K562 (cell line): ENCODE data around the gene SPATA3. TPM values are rescaled to one million over a fixed set of nuclear protein-coding genes. Genes with fewer than 3 reads are reported as not detected.

ENCODE experiments used
- ATAC-seq: fragments of 200-7000 bp; cut with Tn5 transposase; 3 replicates; pipeline ENCODE4 v1.9.1; 2020; ENCODE audit warnings: moderate library complexity
- BruUV-seq: library from RNA; stranded (reverse); fragments of 400-500 nt; replicated peaks from 2 replicates; lab custom pipeline; 2021; lab: Mats Ljungman, UMichigan
- CTCF ChIA-PET: fragments of 300-600 bp; formaldehyde crosslinking; extraction: SDS; loops from one replicate; lab custom pipeline; 2021; ENCODE audit warnings: low intra/inter-chr PET ratio; lab: Yijun Ruan, JAX
- POLR2A ChIA-PET: fragments of 300-600, 350-650 bp; sonication (Branson Sonifier 250); formaldehyde crosslinking; extraction: SDS; loops from one replicate; lab custom pipeline; 2021; ENCODE audit warnings: antibody characterized with exemption, inconsistent platforms; lab: Yijun Ruan, JAX
- DNase-seq, 4 experiments: peaks; one replicate each; pipeline versions ENCODE4 v3.0.0 to v3.0.0-alpha.2; 2011 to 2018; ENCODE audit warnings: low spot score in 3 of 4, mixed read lengths in 3 of 4; ENCODE audit errors: extremely low read depth in 1 of 4
- FAIRE-seq: peaks from 2 replicates; lab custom pipeline; 2011; peaks lifted over from hg19 to GRCh38; lab: Jason Lieb, UNC
- H2AFZ ChIP-seq: 2 replicates; pipeline ENCODE4 v1.6.0; 2011; ENCODE audit warnings: low read depth, low read length, control low read depth, inconsistent platforms
- H3K27ac ChIP-seq: fragments of 200-600 bp; 3 replicates; pipeline ENCODE4 v1.8.0; 2011; ENCODE audit warnings: low read depth, mild to moderate bottlenecking, control low read depth, inconsistent platforms, low read length, moderate library complexity, mixed read lengths; ENCODE audit errors: extremely low read depth
- H3K27me3 ChIP-seq, 2 experiments: fragments of 300-600 bp in 1 of 2; 2 replicates in 1 of 2; 3 replicates in 1 of 2; pipeline versions ENCODE4 v1.6.0 to v1.8.0; 2011; ENCODE audit warnings: inconsistent platforms in 2 of 2, low read length in 2 of 2, mild to moderate bottlenecking in 1 of 2, mixed read lengths in 1 of 2, moderate library complexity in 1 of 2; ENCODE audit not compliant: control insufficient read depth in 2 of 2, insufficient read depth in 2 of 2
- H3K36me3 ChIP-seq: fragments of 300-600 bp; 3 replicates; pipeline ENCODE4 v1.8.0; 2011; ENCODE audit warnings: mild to moderate bottlenecking, low read length, inconsistent platforms; ENCODE audit not compliant: control insufficient read depth, insufficient read depth
- H3K4me1 ChIP-seq, 2 experiments: fragments of 200-600 bp in 1 of 2; replicated peaks in 1 of 2; 2 replicates in 1 of 2; 3 replicates in 1 of 2; pipeline versions ENCODE4 v1.5.1 to v1.8.0; 2011; ENCODE audit warnings: inconsistent platforms in 2 of 2, low read length in 2 of 2, mild to moderate bottlenecking in 1 of 2, mixed read lengths in 1 of 2, moderate library complexity in 1 of 2; ENCODE audit not compliant: control insufficient read depth in 2 of 2, insufficient read depth in 2 of 2
- H3K4me2 ChIP-seq: 2 replicates; pipeline ENCODE4 v1.6.1; 2011; ENCODE audit warnings: low read length, control low read depth, inconsistent platforms, mixed read lengths; ENCODE audit not compliant: insufficient read depth
- H3K4me3 ChIP-seq: fragments of 200-600 bp; sonication (generic), shearing (Covaris generic); 2 replicates; pipeline ENCODE4 v1.5.1; 2016; ENCODE audit warnings: control low read depth, inconsistent platforms
- H3K79me2 ChIP-seq: fragments of 200-600 bp; 3 replicates; pipeline ENCODE4 v1.8.0; 2011; ENCODE audit warnings: low read length, inconsistent platforms; ENCODE audit not compliant: control insufficient read depth, insufficient read depth
- H3K9ac ChIP-seq, 2 experiments: 2 replicates each; pipeline versions ENCODE4 v1.6.0 to v1.6.1; 2011; ENCODE audit warnings: low read depth in 2 of 2, low read length in 2 of 2, control low read depth in 1 of 2, inconsistent platforms in 1 of 2, mild to moderate bottlenecking in 1 of 2, mixed read lengths in 1 of 2; ENCODE audit not compliant: insufficient read depth in 1 of 2
- H3K9me1 ChIP-seq: one replicate; pipeline ENCODE4 v1.6.0; 2011; ENCODE audit warnings: inconsistent platforms, mild to moderate bottlenecking, low read length, moderate library complexity; ENCODE audit not compliant: control insufficient read depth, insufficient read depth
- H3K9me3 ChIP-seq: replicated peaks from 2 replicates; pipeline ENCODE4 v1.5.1; 2011; ENCODE audit warnings: low read depth, low read length, inconsistent platforms; ENCODE audit not compliant: control insufficient read depth, insufficient read depth
- H4K20me1 ChIP-seq: replicated peaks from 2 replicates; pipeline ENCODE4 v1.6.1; 2011; ENCODE audit warnings: low read length, inconsistent platforms, mixed read lengths; ENCODE audit not compliant: control insufficient read depth, insufficient read depth
- BACH1 ChIP-seq: fragments of 200-800 bp; sonication (Bioruptor generic); IDR thresholded peaks from 2 replicates; pipeline ENCODE4 v1.6.1; 2016; ENCODE audit warnings: missing genetic modification characterization, missing compliant biosample characterization
- HES1 ChIP-seq: fragments of 450-650 bp; IDR thresholded peaks from 2 replicates; pipeline ENCODE4 v1.6.1; 2016; ENCODE audit warnings: low read depth, mild to moderate bottlenecking, moderate library complexity
- MYC ChIP-seq, 2 experiments: fragments of 250-450 bp in 1 of 2; sonication (Bioruptor Pico) in 1 of 2; IDR thresholded peaks; 2 replicates each; pipeline versions ENCODE4 v1.5.1 to v1.6.1; 2012 to 2021; ENCODE audit warnings: low read depth in 2 of 2, borderline replicate concordance in 1 of 2, improper control_type of control experiment in 1 of 2, low read length in 1 of 2, mild to moderate bottlenecking in 1 of 2, moderate library complexity in 1 of 2
- PTRF ChIP-seq: fragments of 450-650 bp; IDR thresholded peaks from 2 replicates; pipeline ENCODE4 v1.6.1; 2016; ENCODE audit warnings: mild to moderate bottlenecking, missing genetic modification characterization, missing compliant biosample characterization
- SAFB ChIP-seq: fragments of 200-400 bp; formaldehyde crosslinking; IDR thresholded peaks from 2 replicates; pipeline ENCODE4 v1.6.1; 2017; ENCODE audit warnings: low read depth, low read length, borderline replicate concordance
- TCF7 ChIP-seq: sonication (generic); IDR thresholded peaks from 2 replicates; pipeline ENCODE4 v1.6.1; 2016; ENCODE audit warnings: antibody characterized with exemption, borderline replicate concordance
- USF2 ChIP-seq: sonication (generic); formaldehyde crosslinking; IDR thresholded peaks from 2 replicates; pipeline ENCODE4 v1.5.0; 2020; ENCODE audit warnings: missing genetic modification reagents
- ZEB2 ChIP-seq: fragments of 450-650 bp; IDR thresholded peaks from 2 replicates; pipeline ENCODE4 v1.6.1; 2016
- ZNF12 ChIP-seq: sonication (generic); formaldehyde crosslinking; IDR thresholded peaks from 2 replicates; pipeline ENCODE4 v1.4.0; 2020; ENCODE audit warnings: mild to moderate bottlenecking, missing genetic modification reagents
- ZNF584 ChIP-seq: fragments of 200-800 bp; sonication (Bioruptor generic); IDR thresholded peaks from 2 replicates; pipeline ENCODE4 v1.6.1; 2016; ENCODE audit warnings: low read depth, mild to moderate bottlenecking, missing genetic modification characterization, missing compliant biosample characterization
- WGBS: fragments of 100-300 bp; shearing (Covaris generic); methylation state at CpG from one replicate; pipeline ENCODE4 v1.1.6; 2016; ENCODE audit warnings: low coverage, mixed read lengths; ENCODE audit not compliant: insufficient coverage; ENCODE audit errors: missing lambda C conversion rate; 5-methylcytosine and 5-hydroxymethylcytosine counted together
- in situ Hi-C: fragments of 300-500 bp; cut with MboI; formaldehyde crosslinking; loops from 4 replicates; pipeline ENCODE4 v1.15.0; 2018; ENCODE audit warnings: inconsistent platforms, mixed read lengths
- intact Hi-C: fragments of 100-400 bp; cut with micrococcal nuclease; formaldehyde crosslinking; loops from 2 replicates; pipeline ENCODE4 v1.14.2; 2022
- polyA plus RNA-seq, 8 experiments: library from polyadenylated mRNA; depleted of rRNA in 4 of 8; stranded (reverse) in 5 of 8; unstranded in 3 of 8; fragments of >200 nt; fragmentation: Nextera tagmentation in 2 of 8; fragmentation: Illumina TruSeq in 1 of 8; extraction: Ambion mirVana in 2 of 8; extraction: Trizol in 1 of 8; gene quantifications; 2 replicates each; pipeline versions ENCODE4 v1.2.1 to v1.2.3, GENCODE V29; 2011 to 2014; ENCODE audit warnings: inconsistent platforms in 1 of 8, missing spikeins in 1 of 8
- total RNA-seq, 7 experiments: library from RNA; depleted of rRNA in 6 of 7; stranded (reverse); fragments of >200 nt in 6 of 7; fragmentation: Illumina TruSeq in 2 of 7; extraction: Trizol in 2 of 7; gene quantifications; 2 replicates each; pipeline versions ENCODE4 v1.2.1 to v1.2.3, GENCODE V29; 2011 to 2021; ENCODE audit warnings: low replicate concordance in 1 of 7
- TF ChIP-seq, protein P1 (sequence below): fragments of 250-450 bp; sonication (Bioruptor Pico); IDR thresholded peaks from 2 replicates; pipeline ENCODE4 v1.5.0; 2021
- TF ChIP-seq, protein P2 (sequence below): fragments of 250-450 bp; sonication (Bioruptor Pico); IDR thresholded peaks from 2 replicates; pipeline ENCODE4 v1.8.0; 2022; ENCODE audit warnings: moderate library complexity, mild to moderate bottlenecking, inconsistent platforms

SPATA3 gene
- total and polyA plus RNA-seq, 9 of the 15 experiments (the other 6 are each of a cell fraction or from before 2014, with no cell fraction given) = not detected

- Histone ChIP-seq H4K20me1 (no peaks in the 10 kb centered on the region), H3K27me3 (peaks cover 3 to 18% of the 10 kb centered on the region in 2 experiments; a peak in 3 of 5 replicates), H3K4me2 (no peak overlapping the region), H3K9me1 (no peaks in the 10 kb centered on the region), H2AFZ (no peak overlapping the region), H3K4me1 (peaks cover 0 to 11% of the 10 kb centered on the region in 2 experiments; a peak in 2 of 5 replicates), H3K79me2 (no peaks in the 10 kb centered on the region), H3K36me3 (no peaks in the 10 kb centered on the region), H3K27ac (no peak overlapping the region), H3K4me3 (no peak overlapping the region), H3K9me3 (no peaks in the 10 kb centered on the region), H3K9ac (no peak overlapping the region)
- CTCF ChIA-PET = no interaction called here
- FAIRE-seq (no peak), ATAC-seq (no peak), DNase-seq (no peak)
- no peak for TF ChIP-seq ZEB2
- TF ChIP-seq, protein P1, sequence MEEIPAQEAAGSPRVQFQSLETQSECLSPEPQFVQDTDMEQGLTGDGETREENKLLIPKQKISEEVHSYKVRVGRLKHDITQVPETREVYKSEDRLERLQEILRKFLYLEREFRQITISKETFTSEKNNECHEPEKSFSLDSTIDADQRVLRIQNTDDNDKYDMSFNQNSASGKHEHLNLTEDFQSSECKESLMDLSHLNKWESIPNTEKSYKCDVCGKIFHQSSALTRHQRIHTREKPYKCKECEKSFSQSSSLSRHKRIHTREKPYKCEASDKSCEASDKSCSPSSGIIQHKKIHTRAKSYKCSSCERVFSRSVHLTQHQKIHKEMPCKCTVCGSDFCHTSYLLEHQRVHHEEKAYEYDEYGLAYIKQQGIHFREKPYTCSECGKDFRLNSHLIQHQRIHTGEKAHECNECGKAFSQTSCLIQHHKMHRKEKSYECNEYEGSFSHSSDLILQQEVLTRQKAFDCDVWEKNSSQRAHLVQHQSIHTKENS (CRISPR knock-in tag) = no peak
- no peak for TF ChIP-seq SAFB
- no peak for TF ChIP-seq ZNF12 (CRISPR knock-in tag)
- TF ChIP-seq HES1 = no peak
- TF ChIP-seq ZNF584 (CRISPR knock-in tag) = no peak
- no peak for TF ChIP-seq TCF7
- TF ChIP-seq, protein P2, sequence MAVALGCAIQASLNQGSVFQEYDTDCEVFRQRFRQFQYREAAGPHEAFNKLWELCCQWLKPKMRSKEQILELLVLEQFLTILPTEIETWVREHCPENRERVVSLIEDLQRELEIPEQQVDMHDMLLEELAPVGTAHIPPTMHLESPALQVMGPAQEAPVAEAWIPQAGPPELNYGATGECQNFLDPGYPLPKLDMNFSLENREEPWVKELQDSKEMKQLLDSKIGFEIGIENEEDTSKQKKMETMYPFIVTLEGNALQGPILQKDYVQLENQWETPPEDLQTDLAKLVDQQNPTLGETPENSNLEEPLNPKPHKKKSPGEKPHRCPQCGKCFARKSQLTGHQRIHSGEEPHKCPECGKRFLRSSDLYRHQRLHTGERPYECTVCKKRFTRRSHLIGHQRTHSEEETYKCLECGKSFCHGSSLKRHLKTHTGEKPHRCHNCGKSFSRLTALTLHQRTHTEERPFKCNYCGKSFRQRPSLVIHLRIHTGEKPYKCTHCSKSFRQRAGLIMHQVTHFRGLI (CRISPR knock-in tag) = no peak
- no peak for TF ChIP-seq BACH1 (tag)
- no peak for TF ChIP-seq USF2
- TF ChIP-seq PTRF = no peak
- TF ChIP-seq MYC (IDR thresholded peaks at IDR 0.05; ENCODE audit: low read depth, low read length) = no peak
- no peak for TF ChIP-seq MYC (CRISPR knock-in tag; IDR thresholded peaks at IDR 0.05; ENCODE audit: borderline replicate concordance, low read depth)
- in situ Hi-C loops (no loop called here), intact Hi-C loops (loop anchor here (10.0 kb wide), 1 partner anchor 145 kb away; no protein-coding TSS in a partner anchor)
- no TSS peak for BruUV-seq
- 1% methylated on average over 11 of the region's 12 CpGs for WGBS
- POLR2A ChIA-PET = no interaction called here
These were observed 53.5 kb downstream of the SPATA3 start for GRCh38 chr2:231049286-231050017.
